IPS DF 19.7 (cell line): ENCODE results near the gene SCFD2.

Source experiments
- DNase-seq: peaks from one replicate; pipeline ENCODE4 v3.0.0-alpha.2; 2013; ENCODE audit warnings: low read depth, low spot score

SCFD2 gene

DNA sequence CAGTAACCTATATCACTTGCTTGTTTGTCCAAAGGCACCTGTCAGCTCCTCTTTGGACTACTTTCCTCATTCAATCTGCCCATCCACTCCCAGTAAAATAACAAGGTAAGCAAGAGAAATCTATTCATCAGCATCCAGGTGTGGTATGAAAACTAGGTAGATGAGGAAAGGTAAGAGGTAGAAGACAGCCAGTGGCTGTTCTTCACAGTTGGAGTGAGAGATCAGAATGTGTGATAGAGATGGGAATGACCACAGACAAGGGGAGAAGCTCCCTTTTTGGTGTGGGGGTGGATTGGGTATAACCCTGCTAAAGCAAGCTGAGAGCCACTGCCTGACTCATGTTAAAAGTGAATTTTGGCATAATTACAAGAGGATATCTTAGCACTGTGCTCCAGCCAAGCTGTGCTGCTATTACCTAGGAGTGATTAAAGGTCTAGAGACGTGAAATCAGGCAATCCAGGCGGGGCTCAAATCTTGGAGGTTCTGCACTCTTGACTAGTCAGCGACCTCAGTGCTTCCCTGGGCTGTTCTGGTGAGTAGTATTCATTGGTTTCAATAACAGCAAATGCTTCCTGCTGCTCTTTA, 531.8 kb downstream of the SCFD2 start:
- DNase-seq, result no peak

DNA sequence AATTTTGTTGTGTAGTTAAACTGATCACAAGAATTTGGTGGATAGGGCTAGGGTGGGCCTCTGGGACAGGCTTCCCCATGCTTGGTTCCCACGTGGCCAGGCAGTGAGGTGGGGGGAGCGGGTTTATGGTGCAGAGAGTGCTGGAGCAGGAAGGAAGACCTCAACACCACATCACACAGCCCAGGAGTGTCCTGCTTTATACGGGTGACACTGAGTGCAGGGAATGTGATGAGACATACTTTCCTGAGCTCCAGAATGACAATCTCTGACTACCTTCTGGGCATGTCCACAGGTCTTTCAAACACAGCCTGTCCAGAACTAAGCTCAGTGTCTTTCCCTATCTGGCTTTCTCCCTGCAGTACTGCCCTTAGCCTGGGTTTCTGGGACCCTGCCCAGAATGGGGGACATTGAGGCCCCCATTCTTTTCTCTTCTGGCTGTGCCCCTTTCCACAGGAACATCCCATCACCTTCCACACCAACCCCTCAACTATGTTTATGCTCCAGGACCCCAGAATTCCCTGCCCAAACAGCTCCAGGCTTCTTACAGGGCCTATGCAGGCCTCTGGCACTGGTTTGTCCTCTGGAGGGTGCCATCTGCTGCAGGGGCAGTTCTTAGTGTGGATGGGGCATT, 540.3 kb downstream of the SCFD2 start:
- DNase-seq, result no peak

DNA sequence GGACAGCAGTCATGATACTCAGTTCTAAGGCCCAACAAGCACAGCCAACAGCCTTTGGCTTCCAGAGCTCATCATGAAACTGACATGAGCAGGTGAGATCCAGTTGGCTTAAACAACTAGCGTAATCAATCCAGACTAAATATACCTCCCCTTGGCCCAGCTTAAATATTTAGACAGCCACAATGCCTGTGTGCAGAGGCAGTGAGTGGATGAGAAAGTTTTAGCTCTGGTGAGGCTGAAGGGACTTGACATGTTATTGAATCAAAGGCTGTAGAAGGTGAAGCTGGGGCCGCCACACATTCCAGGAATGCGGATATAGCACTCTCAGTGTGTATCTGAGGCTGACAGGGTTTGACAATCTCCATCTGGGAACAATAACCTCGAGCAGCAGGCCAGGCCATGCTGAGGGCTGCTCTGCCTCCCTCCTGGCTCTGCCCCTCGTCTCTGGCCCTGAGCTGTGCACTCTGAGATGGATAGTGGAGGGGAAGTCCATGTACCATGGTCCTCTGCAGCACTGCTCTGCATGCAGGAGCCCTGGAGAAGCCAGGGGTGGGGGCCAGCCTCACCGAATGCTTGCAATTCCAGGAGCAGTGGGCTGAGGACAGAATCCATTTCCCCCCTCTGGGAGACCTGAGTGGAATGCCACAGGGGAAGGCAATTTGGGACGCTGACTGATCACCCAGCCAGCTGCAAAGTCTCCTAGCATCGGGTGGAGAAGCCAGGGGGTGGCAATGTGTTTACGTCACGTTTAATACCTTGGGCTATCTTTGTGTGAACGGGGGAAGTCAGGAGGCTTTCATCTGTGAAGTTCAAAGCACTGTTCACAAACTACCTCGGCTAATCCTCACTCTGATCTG, 541.0 kb downstream of the SCFD2 start:
- DNase-seq, result no peak

DNA sequence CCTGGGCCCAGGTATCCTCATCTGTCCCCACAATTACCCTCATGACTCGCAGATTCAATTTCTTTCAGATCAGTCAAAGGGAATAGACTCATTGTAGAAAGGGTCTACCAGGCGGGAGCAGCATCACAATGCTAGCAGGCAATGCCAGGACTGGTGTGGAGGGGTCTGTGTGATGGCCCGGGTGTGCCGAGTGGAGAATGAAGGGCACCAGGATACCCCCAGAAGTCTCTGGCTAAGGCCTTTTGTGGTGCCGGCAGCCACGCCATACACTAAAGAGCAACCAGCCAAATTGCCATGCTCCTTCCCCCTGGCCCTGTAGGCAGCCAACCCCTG, 541.6 kb downstream of the SCFD2 start:
- no peak for DNase-seq

DNA sequence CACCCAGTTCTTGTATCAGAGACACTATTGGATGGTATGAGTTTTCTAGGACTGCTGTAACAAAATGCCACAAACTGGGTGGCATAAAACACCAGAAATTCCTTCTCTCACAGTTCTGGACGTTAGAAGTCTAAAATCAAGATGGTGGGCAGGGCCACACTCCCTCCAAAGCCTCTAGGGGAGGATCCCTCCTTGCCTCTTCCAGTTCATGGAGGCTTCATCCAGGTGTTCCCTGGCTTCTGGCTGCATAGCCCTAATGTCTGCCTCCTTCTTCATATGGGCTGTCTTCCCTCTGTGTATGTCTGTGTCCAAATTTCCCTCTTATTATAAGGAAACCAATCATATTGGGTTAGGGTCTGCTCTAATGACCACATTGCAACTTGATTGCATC, 542.2 kb downstream of the SCFD2 start:
- no peak for DNase-seq
